ENCODE results near the gene NRP1.

DNA sequence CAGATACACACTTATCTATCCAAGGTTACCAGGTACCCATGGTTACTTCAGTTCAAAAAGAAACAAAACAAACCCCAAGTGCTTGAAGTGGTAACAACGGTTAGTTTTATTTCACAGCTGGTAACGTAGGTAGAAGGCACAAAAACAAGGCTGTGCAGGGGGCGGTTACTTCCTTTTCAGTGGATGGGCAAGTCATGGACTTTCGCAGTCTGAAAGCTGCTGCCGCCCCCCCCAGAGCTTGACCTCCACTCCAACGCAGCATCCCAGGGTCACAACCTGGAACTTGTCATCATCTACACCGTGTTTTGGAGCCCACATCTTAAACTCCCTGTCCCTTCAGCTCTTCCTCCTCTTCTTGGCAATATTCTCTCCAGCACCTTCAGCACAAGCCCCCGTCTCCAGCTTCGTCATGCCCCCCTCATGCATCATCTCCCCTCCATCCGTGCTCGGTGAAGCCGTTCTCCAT, 195.3 kb downstream of the NRP1 start:
- TF ChIP-seq, protein P1, sequence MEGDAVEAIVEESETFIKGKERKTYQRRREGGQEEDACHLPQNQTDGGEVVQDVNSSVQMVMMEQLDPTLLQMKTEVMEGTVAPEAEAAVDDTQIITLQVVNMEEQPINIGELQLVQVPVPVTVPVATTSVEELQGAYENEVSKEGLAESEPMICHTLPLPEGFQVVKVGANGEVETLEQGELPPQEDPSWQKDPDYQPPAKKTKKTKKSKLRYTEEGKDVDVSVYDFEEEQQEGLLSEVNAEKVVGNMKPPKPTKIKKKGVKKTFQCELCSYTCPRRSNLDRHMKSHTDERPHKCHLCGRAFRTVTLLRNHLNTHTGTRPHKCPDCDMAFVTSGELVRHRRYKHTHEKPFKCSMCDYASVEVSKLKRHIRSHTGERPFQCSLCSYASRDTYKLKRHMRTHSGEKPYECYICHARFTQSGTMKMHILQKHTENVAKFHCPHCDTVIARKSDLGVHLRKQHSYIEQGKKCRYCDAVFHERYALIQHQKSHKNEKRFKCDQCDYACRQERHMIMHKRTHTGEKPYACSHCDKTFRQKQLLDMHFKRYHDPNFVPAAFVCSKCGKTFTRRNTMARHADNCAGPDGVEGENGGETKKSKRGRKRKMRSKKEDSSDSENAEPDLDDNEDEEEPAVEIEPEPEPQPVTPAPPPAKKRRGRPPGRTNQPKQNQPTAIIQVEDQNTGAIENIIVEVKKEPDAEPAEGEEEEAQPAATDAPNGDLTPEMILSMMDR (IDR thresholded peaks at IDR 0.05): no peak
- TF ChIP-seq POLR2A (IDR thresholded peaks at IDR 0.05): no peak
